Adipocyte (in vitro differentiated cells): ENCODE results near the gene WDR82.
"Not testable (repeated sequence)": the region's sequence is repeated elsewhere in the genome, so short reads cannot be mapped to it uniquely, and the experiment has no call there.

Source experiments
- DNase-seq: peaks from one replicate; pipeline ENCODE4 v3.0.0-alpha.2; 2015; ENCODE audit warnings: low read depth
- H3K27me3 ChIP-seq: replicated peaks from 2 replicates; pipeline ENCODE4 v1.7.0; 2013; ENCODE audit warnings: mild to moderate bottlenecking, low read length, moderate library complexity; ENCODE audit not compliant: control insufficient read depth, insufficient read depth
- H3K36me3 ChIP-seq: 2 replicates; pipeline ENCODE4 v1.7.0; 2013; ENCODE audit warnings: low read length, mild to moderate bottlenecking, moderate library complexity; ENCODE audit not compliant: control insufficient read depth, insufficient read depth, severe bottlenecking
- H3K4me1 ChIP-seq: 2 replicates; pipeline ENCODE4 v1.7.0; 2013; ENCODE audit warnings: mild to moderate bottlenecking, low read length, moderate library complexity; ENCODE audit not compliant: control insufficient read depth, insufficient read depth
- H3K4me3 ChIP-seq: 2 replicates; pipeline ENCODE4 v1.7.0; 2013; ENCODE audit warnings: mild to moderate bottlenecking, low read length, moderate library complexity
- H3K9ac ChIP-seq: 2 replicates; pipeline ENCODE4 v1.7.0; 2013; ENCODE audit warnings: mild to moderate bottlenecking, low read length, moderate library complexity
- H3K9me3 ChIP-seq: 2 replicates; pipeline ENCODE4 v1.7.0; 2013; ENCODE audit warnings: mild to moderate bottlenecking, low read length, moderate library complexity; ENCODE audit not compliant: control insufficient read depth

Gene WDR82

DNA sequence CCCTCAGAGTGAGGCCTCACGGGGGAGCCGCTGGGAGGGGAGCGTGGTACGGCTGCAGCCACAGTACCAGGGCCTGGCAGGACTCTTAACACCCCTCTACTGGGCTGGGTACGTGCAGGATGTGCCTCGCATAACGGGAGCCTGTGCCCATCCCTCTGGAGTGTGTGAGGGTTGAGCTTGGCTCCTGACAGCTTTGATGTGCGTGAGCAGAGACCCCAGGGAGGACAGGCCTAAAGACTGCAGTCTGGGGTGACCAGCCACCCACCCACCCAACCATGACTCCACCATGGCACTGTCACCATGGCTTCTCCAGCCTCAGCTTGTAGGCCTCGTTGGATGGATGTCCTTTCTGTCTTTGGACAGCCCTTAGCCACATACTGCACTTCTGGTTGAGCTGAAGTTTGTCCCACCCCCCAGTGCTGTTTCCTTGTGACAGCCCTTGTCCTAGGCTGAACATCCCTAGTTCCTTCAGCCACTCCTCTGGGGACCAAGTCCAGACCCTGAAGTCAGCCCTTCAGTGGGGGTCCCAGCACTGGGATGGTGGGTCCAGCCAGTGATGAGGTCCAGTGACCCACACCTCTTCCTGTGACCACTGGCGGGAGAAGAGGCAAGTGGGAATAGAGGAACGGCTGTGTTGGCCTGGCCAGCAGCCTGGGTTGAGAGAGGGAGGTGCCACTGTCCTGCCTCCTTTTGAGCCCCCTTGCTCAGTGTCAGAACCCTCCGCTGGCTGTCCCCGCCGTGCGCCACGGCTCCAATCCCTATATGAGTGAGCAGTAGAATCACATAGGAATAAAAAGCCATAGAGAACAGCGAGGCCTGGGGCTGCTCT lies 15.3 kb upstream of the WDR82 start:
- Histone ChIP-seq H3K36me3 (peaks cover 24% of the 10 kb centered on the region), H3K4me1 (peaks cover 18% of the 10 kb centered on the region), H3K4me3 (no peak overlapping the region), H3K9me3 (no peaks in the 10 kb centered on the region), H3K9ac (no peak overlapping the region), H3K27me3 (peaks cover 4% of the 10 kb centered on the region)
- no peak for DNase-seq

DNA sequence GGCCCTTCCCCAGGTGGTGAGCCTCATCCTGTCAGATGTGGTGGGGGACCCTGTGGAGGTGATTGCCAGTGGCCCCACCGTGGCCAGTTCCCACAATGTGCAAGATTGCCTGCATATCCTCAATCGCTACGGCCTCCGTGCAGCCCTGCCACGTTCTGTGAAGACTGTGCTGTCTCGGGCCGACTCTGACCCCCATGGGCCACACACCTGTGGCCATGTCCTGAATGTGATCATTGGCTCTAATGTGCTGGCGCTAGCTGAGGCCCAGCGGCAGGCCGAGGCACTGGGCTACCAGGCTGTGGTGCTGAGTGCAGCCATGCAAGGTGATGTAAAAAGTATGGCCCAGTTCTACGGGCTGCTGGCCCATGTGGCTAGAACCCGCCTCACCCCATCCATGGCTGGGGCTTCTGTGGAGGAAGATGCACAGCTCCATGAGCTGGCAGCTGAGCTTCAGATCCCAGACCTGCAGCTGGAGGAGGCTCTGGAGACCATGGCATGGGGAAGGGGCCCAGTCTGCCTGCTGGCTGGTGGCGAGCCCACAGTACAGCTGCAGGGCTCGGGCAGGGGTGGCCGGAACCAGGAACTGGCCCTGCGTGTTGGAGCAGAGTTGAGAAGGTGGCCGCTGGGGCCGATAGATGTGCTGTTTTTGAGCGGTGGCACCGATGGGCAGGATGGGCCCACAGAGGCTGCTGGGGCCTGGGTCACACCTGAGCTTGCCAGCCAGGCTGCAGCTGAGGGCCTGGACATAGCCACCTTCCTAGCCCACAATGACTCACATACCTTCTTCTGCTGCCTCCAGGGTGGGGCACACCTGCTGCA lies 14.0 kb upstream of the WDR82 start:
- Histone ChIP-seq H3K36me3 (peaks cover 24% of the 10 kb centered on the region), H3K9me3 (no peaks in the 10 kb centered on the region), H3K27me3 (peaks cover under 1% of the 10 kb centered on the region), H3K4me3 (no peak overlapping the region), H3K4me1 (peaks cover 22% of the 10 kb centered on the region), H3K9ac (peak overlapping the region; percentile 16)
- no peak for DNase-seq

DNA sequence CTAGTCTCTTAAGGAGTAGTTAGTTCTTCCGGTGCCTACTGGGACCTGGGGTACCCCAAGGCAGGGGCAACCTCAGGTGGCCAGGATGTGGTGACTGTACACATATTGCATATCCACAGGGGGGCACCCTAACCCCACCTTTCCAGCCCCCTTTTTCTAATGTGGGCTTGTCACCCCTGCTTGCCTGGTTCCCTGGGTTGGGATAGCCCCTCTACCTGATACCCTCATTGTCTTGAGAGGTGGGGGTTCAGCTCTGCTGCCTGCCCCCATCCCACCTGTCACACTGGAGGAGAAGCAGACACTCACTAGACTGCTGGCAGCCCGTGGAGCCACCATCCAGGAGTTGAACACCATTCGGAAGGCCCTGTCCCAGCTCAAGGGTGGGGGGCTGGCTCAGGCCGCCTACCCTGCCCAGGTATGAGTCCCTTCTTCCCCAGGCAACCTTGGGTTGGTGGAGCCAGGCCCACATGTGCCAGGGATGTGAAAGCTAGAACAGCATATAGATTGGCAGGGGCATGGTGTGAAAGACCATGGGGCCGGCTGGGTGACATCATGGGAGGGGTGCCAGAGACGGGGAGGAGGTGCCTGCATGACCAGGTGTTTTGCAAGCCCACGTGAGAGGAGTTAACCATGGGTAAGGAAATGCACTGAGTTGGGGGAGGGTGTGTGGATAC lies 13.2 kb upstream of the WDR82 start:
- no peak overlapping the region for H3K4me3 ChIP-seq
- H3K4me1 ChIP-seq, result peaks cover 28% of the 10 kb centered on the region
- H3K27me3 ChIP-seq, result no peaks in the 10 kb centered on the region
- peaks cover 24% of the 10 kb centered on the region for H3K36me3 ChIP-seq
- peak; percentile 56 for DNase-seq
- no peaks in the 10 kb centered on the region for H3K9me3 ChIP-seq
- H3K9ac ChIP-seq, result peak overlapping the region; percentile 54

DNA sequence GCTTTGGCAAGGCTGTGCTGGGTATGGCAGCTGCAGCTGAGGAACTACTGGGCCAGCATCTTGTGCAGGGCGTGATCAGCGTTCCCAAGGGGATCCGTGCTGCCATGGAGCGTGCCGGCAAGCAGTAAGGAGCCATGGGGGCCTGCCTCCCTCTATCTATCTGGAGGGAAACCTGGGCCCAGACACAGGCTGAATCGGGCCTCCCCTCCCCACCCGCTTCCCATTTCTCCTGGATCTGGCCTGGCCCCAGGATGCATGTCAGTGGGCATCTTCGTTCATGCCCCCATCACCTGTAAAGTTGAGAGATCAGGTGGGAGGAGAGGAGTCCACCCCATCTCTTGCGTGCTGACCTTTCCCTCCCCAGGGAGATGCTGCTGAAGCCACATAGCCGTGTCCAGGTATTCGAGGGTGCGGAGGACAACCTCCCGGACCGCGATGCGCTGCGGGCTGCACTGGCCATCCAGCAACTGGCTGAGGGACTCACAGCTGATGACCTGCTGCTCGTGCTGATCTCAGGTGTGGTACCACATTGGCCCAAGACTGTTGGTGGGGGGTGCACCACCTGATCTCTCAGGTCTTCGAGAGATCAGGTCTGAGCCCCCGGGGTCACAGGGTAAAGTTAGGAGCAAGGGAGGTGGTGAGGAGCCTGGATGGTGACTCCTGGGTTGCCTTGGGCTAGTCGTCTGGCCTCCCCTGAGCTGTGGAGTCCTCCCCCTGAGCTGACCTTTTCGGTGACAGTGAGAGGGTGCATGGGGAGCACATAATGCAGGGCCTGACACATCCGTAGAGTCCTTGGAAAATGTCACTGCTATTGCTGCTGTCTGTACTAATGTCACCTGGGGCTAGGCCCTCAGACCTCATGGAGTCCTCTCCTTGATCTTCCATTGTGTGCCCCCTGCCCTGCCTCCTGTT lies 12.4 kb upstream of the WDR82 start:
- Histone ChIP-seq H3K4me3 (peak overlapping the region; percentile 11), H3K4me1 (peaks cover 33% of the 10 kb centered on the region), H3K27me3 (no peaks in the 10 kb centered on the region), H3K36me3 (peaks cover 24% of the 10 kb centered on the region), H3K9me3 (no peaks in the 10 kb centered on the region), H3K9ac (peak overlapping the region; percentile 54)
- DNase-seq, result no peak

DNA sequence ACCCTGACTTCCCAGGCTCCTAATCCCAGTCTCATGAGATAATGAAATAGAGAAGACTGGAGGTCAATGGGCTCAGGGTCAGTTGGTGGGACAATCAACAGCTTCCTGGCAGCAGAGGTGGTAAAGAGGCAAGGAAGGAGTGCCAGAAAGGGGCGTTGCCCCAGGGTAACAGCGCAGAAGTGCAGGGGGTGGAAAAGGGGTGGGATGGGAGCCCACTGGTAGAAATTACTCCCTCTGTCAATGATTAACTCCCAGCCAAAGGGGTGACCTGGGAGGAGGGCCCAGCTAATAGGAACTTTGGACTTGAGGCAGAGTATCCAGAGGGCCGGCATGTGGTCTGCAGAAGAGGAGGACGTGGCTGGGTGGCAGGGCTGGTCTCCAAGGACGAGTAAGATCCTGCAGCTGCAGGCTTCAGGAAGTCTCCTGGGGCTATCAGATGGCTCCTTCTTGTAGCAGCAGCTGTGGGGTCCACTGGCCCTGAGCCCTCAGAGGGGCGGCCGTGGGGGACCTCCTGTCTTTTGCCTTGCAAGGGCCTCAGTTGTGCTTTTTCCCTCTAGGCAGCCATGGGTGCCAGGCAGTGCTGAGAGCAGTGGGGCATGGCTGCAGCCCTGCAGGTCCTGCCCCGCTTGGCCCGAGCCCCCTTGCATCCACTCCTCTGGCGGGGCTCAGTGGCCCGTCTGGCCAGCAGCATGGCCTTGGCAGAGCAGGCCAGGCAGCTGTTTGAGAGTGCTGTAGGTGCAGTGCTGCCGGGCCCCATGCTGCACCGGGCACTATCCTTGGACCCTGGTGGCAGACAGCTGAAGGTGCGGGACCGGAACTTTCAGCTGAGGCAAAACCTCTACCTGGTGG lies 11.5 kb upstream of the WDR82 start:
- peaks cover 24% of the 10 kb centered on the region for H3K36me3 ChIP-seq
- H3K9me3 ChIP-seq, result no peaks in the 10 kb centered on the region
- H3K4me3 ChIP-seq, result no peak overlapping the region
- H3K9ac ChIP-seq, result peak overlapping the region; percentile 54
- peaks cover 33% of the 10 kb centered on the region for H3K4me1 ChIP-seq
- no peaks in the 10 kb centered on the region for H3K27me3 ChIP-seq
- no peak for DNase-seq

DNA sequence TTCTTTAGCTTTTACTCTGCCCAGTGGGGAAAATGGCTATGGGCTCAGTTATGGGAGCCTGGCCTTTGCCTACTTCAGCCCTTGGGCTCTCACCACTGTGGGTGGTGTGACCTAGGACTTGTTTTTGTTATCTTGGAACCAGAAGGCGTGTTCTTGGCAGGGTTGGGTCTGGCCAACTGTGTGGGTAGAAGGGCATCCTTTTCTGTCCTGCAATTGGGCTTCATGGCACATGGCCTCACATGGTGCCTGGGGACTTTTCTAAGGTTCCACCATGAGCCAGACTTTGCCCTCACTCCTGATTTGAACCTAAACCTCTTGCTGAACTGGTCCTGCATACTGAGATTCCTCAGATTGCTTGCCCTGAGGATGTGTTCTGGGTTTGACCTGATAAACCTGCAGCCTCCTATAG lies 10.9 kb upstream of the WDR82 start:
- H3K27me3 ChIP-seq, result no peaks in the 10 kb centered on the region
- DNase-seq, result no peak
- H3K4me1 ChIP-seq, result peaks cover 33% of the 10 kb centered on the region
- peak overlapping the region; percentile 89 for H3K4me3 ChIP-seq
- no peaks in the 10 kb centered on the region for H3K9me3 ChIP-seq
- H3K9ac ChIP-seq, result peak overlapping the region; percentile 54
- H3K36me3 ChIP-seq, result peaks cover 24% of the 10 kb centered on the region

DNA sequence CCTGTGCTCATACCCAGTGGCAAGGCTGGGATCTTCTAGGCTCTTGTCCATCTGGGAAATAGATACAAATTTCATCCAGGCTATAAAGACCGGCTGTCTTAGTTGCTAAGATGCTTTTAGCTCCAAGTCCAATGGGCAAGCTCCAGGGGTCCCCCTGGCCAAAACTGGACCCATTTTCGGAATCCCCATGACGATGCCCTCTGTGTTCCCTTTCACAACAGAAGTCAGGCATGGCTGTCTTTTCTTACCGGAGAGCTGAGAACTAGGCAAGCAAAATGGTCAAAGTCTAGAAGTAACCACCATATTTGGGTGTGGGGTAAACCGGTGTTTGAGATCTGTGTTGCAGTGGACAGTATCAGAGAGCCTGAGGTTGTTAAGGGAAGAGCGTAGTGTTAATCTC lies 10.2 kb upstream of the WDR82 start:
- Histone ChIP-seq H3K9me3 (no peaks in the 10 kb centered on the region), H3K36me3 (peaks cover 24% of the 10 kb centered on the region), H3K27me3 (no peaks in the 10 kb centered on the region), H3K4me1 (peaks cover 33% of the 10 kb centered on the region), H3K4me3 (peak overlapping the region; percentile 89), H3K9ac (peak overlapping the region; percentile 98)
- no peak for DNase-seq

DNA sequence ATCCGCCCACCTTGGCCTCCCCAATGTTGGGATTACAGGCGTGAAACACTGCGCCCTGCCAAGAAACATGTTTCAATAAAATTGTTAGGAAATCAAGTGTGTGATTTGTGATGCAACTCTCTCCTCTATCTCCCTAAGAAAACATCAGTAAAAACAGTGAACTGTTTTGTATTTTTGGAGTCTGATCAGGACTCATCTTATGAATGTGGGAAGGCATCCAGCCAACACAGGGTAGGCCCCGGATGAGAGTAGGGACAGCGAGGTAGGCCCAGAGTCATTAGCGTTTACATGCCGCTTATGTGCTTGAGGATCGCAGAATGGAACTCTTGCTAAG lies 8.3 kb upstream of the WDR82 start:
- H3K4me1 ChIP-seq, result peaks cover 51% of the 10 kb centered on the region
- peaks cover 8% of the 10 kb centered on the region for H3K36me3 ChIP-seq
- peak overlapping the region; percentile 98 for H3K9ac ChIP-seq
- H3K4me3 ChIP-seq, result peak overlapping the region; percentile 89
- no peaks in the 10 kb centered on the region for H3K27me3 ChIP-seq
- no peak for DNase-seq
- no peaks in the 10 kb centered on the region for H3K9me3 ChIP-seq

DNA sequence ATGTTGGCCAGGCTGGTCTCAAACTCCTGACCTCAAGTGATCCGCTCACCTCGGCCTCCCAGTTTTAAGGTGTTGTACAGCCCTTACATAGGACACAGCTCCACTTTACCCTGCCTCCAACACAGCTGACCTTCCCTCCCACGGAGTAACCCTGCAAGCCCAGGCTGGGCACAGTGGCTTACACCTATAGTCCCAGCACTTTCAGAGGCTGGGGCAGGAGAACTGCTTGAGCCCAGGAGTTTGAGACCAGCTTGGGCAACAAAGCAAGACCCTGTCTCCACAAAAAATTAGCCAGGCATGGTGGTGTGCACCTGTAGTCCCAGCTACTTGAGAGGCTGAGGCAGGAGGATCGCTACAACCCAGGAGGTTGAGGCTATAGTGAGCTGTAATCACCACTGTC lies 5.6 kb upstream of the WDR82 start:
- not testable (repeated sequence) for H3K36me3 ChIP-seq, DNase-seq, H3K9ac ChIP-seq, H3K9me3 ChIP-seq, H3K4me3 ChIP-seq, H3K27me3 ChIP-seq
- H3K4me1 ChIP-seq, result peaks cover 60% of the 10 kb centered on the region

DNA sequence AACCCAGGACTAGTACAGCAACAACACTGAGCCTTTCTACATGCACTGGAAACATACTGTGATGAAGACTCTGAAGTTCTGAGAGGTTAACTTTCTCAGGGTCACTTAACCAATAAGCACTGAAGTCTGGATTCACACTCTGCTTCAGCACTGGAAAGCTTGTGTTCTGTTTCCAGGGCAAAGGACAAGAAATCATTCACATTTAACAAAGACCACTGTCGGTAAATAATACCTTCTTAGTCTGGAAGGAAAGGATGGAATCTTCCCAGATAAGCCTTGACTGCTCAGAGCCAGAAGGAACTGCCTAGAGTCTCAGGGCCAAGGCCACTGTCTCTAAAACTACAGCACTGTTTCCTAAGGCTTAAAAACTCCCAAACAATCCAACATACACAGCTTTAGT lies 4.9 kb upstream of the WDR82 start:
- no peak overlapping the region for H3K4me3 ChIP-seq
- H3K9ac ChIP-seq, result peak overlapping the region; percentile 9
- no peak for DNase-seq
- H3K36me3 ChIP-seq, result no peaks in the 10 kb centered on the region
- no peaks in the 10 kb centered on the region for H3K27me3 ChIP-seq
- H3K9me3 ChIP-seq, result no peaks in the 10 kb centered on the region
- H3K4me1 ChIP-seq, result peaks cover 53% of the 10 kb centered on the region
